ENCODE data around the gene PPP1R18.

GRCh38 chr6:30657454-30657853, 29.0 kb downstream of the PPP1R18 start:
- TF ChIP-seq CTCF (IDR thresholded peaks at IDR 0.05) (no peak), POLR2A (IDR thresholded peaks at IDR 0.05) (no peak)

Data from thyroid gland (tissue), 4 donors.